ENCODE data around the gene CAND1.
"Not testable (repeated sequence)": the region's sequence is repeated elsewhere in the genome, so short reads cannot be mapped to it uniquely, and the experiment has no call there.

CAND1 gene

GRCh38 chr12:67339530-67339929, 70.4 kb downstream of the CAND1 start:
- in situ Hi-C loops (cut with MboI; ENCODE audit: low sequenced_read_pairs, unreplicated experiment) = no loop called here
- no peak for DNase-seq (ENCODE audit: low spot score)
- TF ChIP-seq CTCF (IDR thresholded peaks at IDR 0.05; ENCODE audit: borderline replicate concordance, control extremely low read depth, extremely low read depth, insufficient read depth, missing control alignments) = no peak

DNA sequence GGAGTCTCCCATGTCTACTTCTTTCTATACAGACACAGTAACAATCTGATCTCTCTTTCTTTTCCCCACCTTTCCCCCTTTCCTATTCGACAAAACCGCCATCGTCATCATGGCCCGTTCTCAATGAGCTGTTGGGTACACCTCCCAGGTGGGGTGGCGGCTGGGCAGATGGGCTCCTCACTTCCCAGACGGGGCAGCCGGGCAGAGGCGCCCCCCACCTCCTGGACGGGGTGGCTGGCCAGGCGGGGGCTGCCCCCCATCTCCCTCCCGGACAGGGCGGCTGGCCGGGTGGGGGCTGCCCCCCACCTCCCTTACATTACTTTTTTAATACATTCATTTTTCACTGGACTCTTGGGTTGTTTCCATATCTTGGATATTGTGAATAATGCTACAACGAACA, 71.9 kb downstream of the CAND1 start:
- in situ Hi-C loops (cut with MboI; ENCODE audit: low sequenced_read_pairs, unreplicated experiment); DNase-seq (ENCODE audit: low spot score): not testable (repeated sequence)

DNA sequence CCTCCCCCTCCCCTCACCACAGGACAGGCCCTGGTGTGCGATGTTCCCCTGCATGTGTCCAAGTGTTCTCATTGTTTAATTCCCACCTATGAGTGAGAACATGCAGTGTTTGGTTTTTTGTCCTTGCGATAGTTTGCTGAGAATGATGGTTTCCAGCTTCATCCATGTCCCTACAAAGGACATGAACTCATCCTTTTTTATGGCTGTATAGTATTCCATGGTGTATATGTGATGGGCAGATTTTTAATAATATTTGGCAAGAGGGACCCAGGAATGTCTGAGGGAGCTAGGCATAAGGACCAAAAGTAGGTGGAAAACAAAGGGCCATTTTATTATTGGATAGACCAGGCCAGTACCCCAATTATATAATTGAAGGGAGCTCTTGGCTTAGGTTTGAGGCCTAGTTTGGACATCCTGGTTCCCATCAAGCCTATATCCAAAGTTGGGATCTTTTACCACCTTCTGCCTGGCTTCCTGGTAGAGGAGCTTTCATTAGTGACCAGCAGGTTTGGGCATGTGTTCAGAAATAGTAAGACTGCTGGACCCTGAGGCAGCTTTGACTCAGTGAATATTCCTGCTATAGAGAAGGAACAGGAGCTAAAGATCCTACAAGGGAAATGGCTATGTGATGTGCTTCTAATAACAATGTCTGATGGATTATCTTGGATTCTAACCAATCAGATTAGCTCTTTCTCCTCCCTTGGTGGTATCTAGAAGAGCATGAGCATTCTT, 76.0 kb downstream of the CAND1 start:
- in situ Hi-C loops (cut with MboI; ENCODE audit: low sequenced_read_pairs, unreplicated experiment) = no loop called here
- no peak for DNase-seq (ENCODE audit: low spot score)
- TF ChIP-seq CTCF (IDR thresholded peaks at IDR 0.05; ENCODE audit: borderline replicate concordance, control extremely low read depth, extremely low read depth, insufficient read depth, missing control alignments) = no peak

- in situ Hi-C loops (cut with MboI; ENCODE audit: low sequenced_read_pairs, unreplicated experiment) = no loop called here
- no peak for TF ChIP-seq CTCF (IDR thresholded peaks at IDR 0.05; ENCODE audit: borderline replicate concordance, control extremely low read depth, extremely low read depth, insufficient read depth, missing control alignments)
Measured at GRCh38 chr12:67348683-67349082, 79.5 kb downstream of the CAND1 start.

DNA sequence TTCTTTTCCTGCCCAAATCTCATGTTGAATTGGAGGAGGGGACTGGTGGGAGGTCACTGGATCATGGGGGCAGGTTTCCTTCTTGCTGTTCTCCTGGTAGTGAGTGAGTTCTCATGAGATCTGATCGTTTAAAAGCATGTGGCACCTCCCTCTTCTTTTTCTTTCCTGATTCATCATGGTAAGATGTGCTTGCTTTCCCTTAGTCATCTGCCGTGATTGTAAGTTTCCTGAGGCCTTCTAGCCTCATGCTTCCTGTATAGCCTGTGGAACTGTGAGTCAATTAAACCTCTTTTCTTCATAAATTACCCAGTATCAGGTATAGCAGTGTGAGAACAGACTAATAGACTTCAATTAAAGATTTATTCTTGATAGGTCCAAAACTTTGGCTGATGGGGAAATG, 83.5 kb downstream of the CAND1 start:
- in situ Hi-C loops (cut with MboI; ENCODE audit: low sequenced_read_pairs, unreplicated experiment) = loop anchor here (10.0 kb wide), 1 partner anchor 592 kb away; no protein-coding TSS in a partner anchor
- no peak for TF ChIP-seq CTCF (IDR thresholded peaks at IDR 0.05; ENCODE audit: borderline replicate concordance, control extremely low read depth, extremely low read depth, insufficient read depth, missing control alignments)
- DNase-seq (ENCODE audit: low spot score) = no peak

More at GRCh38 chr12:67348683-67349082, 79.5 kb downstream of the CAND1 start:
- no peak for DNase-seq (ENCODE audit: low spot score)

GRCh38 chr12:67354322-67354721, 85.2 kb downstream of the CAND1 start:
- no peak for DNase-seq (ENCODE audit: low spot score)
- no peak for TF ChIP-seq CTCF (IDR thresholded peaks at IDR 0.05; ENCODE audit: borderline replicate concordance, control extremely low read depth, extremely low read depth, insufficient read depth, missing control alignments)
- in situ Hi-C loops (cut with MboI; ENCODE audit: low sequenced_read_pairs, unreplicated experiment) = loop anchor here (10.0 kb wide), 1 partner anchor 590 kb away; no protein-coding TSS in a partner anchor

DNA sequence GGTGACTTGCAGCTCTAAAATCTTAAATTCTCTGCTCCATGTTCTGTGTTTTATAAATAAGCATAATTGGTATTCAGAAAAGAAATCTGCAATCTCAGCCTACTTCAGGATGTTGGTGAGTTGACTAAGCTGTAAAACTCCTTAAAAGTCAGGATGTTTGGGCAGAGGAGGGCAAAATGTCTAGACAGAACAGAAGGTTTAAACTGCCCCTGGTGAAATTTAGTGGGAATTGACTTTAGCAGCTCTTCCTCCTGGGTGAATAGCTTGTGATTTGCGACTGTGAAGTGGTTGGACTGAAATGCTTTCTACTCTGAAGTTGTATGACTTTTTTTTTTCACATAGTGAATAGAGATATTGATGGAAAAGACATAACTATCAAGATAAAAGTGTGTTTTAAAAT, 85.8 kb downstream of the CAND1 start:
- in situ Hi-C loops (cut with MboI; ENCODE audit: low sequenced_read_pairs, unreplicated experiment) = loop anchor here (10.0 kb wide), 1 partner anchor 590 kb away; no protein-coding TSS in a partner anchor
- no peak for TF ChIP-seq CTCF (IDR thresholded peaks at IDR 0.05; ENCODE audit: borderline replicate concordance, control extremely low read depth, extremely low read depth, insufficient read depth, missing control alignments)
- no peak for DNase-seq (ENCODE audit: low spot score)
